Mesenchymal stem cell (in vitro differentiated cells and primary cell): ENCODE results near the gene SPOCK3.

Experiments
- DNase-seq: peaks from one replicate; pipeline ENCODE4 v3.0.0-alpha.2; 2013
- H2AFZ ChIP-seq: one replicate; pipeline ENCODE4 v1.6.1; 2013; ENCODE audit warnings: low read depth, mild to moderate bottlenecking, control low read depth, inconsistent platforms, low read length, moderate library complexity
- H2AK5ac ChIP-seq: 2 replicates; pipeline ENCODE4 v1.6.1; 2013; ENCODE audit warnings: low read length, moderate library complexity, mild to moderate bottlenecking, inconsistent platforms; ENCODE audit not compliant: severe bottlenecking
- H2BK120ac ChIP-seq: one replicate; pipeline ENCODE4 v1.6.1; 2013; ENCODE audit warnings: low read depth, mild to moderate bottlenecking, inconsistent platforms, low read length, moderate library complexity
- H2BK12ac ChIP-seq, 2 experiments: one replicate each; pipeline ENCODE4 v1.6.1; 2013; ENCODE audit warnings: inconsistent platforms in 2 of 2, low read length in 2 of 2, mild to moderate bottlenecking in 2 of 2, moderate library complexity in 2 of 2, control low read depth in 1 of 2
- H2BK15ac ChIP-seq: one replicate; pipeline ENCODE4 v1.6.1; 2013; ENCODE audit warnings: mild to moderate bottlenecking, low read depth, inconsistent platforms; ENCODE audit not compliant: poor library complexity, severe bottlenecking
- H2BK5ac ChIP-seq: 2 replicates; pipeline ENCODE4 v1.6.1; 2013; ENCODE audit warnings: low read depth, mild to moderate bottlenecking, low read length, control low read depth, inconsistent platforms; ENCODE audit not compliant: poor library complexity, severe bottlenecking
- H3K14ac ChIP-seq, 2 experiments: one replicate each; pipeline ENCODE4 v1.6.1; 2013; ENCODE audit warnings: inconsistent platforms in 2 of 2, low read length in 2 of 2, control low read depth in 1 of 2, mild to moderate bottlenecking in 1 of 2, moderate library complexity in 1 of 2
- H3K18ac ChIP-seq, 2 experiments: one replicate each; pipeline ENCODE4 v1.6.1; 2013; ENCODE audit warnings: inconsistent platforms in 2 of 2, low read length in 2 of 2, control low read depth in 1 of 2, low read depth in 1 of 2, mild to moderate bottlenecking in 1 of 2
- H3K23ac ChIP-seq, 2 experiments: one replicate each; pipeline ENCODE4 v1.6.1; 2013; ENCODE audit warnings: inconsistent platforms in 2 of 2, low read length in 2 of 2, mild to moderate bottlenecking in 2 of 2, moderate library complexity in 2 of 2, control low read depth in 1 of 2
- H3K27ac ChIP-seq: 2 replicates; pipeline ENCODE4 v1.5.1; 2013; ENCODE audit warnings: mild to moderate bottlenecking, moderate library complexity, low read length, control low read depth, inconsistent platforms; ENCODE audit not compliant: poor library complexity, severe bottlenecking
- H3K27me3 ChIP-seq, 2 experiments: 2 replicates each; pipeline versions ENCODE4 v1.6.1 to v1.7.0; 2013; ENCODE audit warnings: low read length in 2 of 2, mild to moderate bottlenecking in 2 of 2, moderate library complexity in 2 of 2, control low read depth in 1 of 2, inconsistent platforms in 1 of 2; ENCODE audit not compliant: control insufficient read depth in 1 of 2, insufficient read depth in 1 of 2
- H3K36me3 ChIP-seq, 2 experiments: 2 replicates each; pipeline versions ENCODE4 v1.6.1 to v1.7.0; 2013; ENCODE audit warnings: low read length in 2 of 2, control low read depth in 1 of 2, inconsistent platforms in 1 of 2, low read depth in 1 of 2, mild to moderate bottlenecking in 1 of 2; ENCODE audit not compliant: insufficient read depth in 2 of 2, control insufficient read depth in 1 of 2
- H3K4ac ChIP-seq, 2 experiments: one replicate each; pipeline ENCODE4 v1.6.1; 2013; ENCODE audit warnings: inconsistent platforms in 2 of 2, low read length in 2 of 2, mild to moderate bottlenecking in 2 of 2, moderate library complexity in 2 of 2, control low read depth in 1 of 2, low read depth in 1 of 2
- H3K4me1 ChIP-seq: 2 replicates; pipeline ENCODE4 v1.6.1; 2013; ENCODE audit warnings: low read depth, low read length, control low read depth; ENCODE audit not compliant: control insufficient read depth, insufficient read depth
- H3K4me2 ChIP-seq: 2 replicates; pipeline ENCODE4 v1.6.1; 2013; ENCODE audit warnings: low read length, mild to moderate bottlenecking, inconsistent platforms; ENCODE audit not compliant: poor library complexity, severe bottlenecking
- H3K4me3 ChIP-seq, 2 experiments: 2 replicates each; pipeline versions ENCODE4 v1.5.1 to v1.7.0; 2013; ENCODE audit warnings: low read length in 2 of 2, mild to moderate bottlenecking in 2 of 2, control low read depth in 1 of 2, low read depth in 1 of 2; ENCODE audit not compliant: insufficient read depth in 1 of 2
- H3K79me1 ChIP-seq: replicated peaks from 2 replicates; pipeline ENCODE4 v1.6.1; 2013; ENCODE audit warnings: mild to moderate bottlenecking, control low read depth, low read length, inconsistent platforms; ENCODE audit not compliant: poor library complexity, severe bottlenecking
- H3K9ac ChIP-seq: 2 replicates; pipeline ENCODE4 v1.7.0; 2013; ENCODE audit warnings: mild to moderate bottlenecking, low read length, moderate library complexity
- H3K9me3 ChIP-seq: 2 replicates; pipeline ENCODE4 v1.7.0; 2013; ENCODE audit warnings: mild to moderate bottlenecking, low read length; ENCODE audit not compliant: control insufficient read depth
- H4K8ac ChIP-seq: one replicate; pipeline ENCODE4 v1.6.1; 2013; ENCODE audit warnings: inconsistent platforms, mild to moderate bottlenecking, low read length, moderate library complexity
- H4K91ac ChIP-seq: one replicate; pipeline ENCODE4 v1.6.1; 2013; ENCODE audit warnings: mild to moderate bottlenecking, low read length, inconsistent platforms
- WGBS: methylation state at CpG from one replicate; pipeline ENCODE4 v1.1.7; 2013; ENCODE audit warnings: mixed read lengths; 5-methylcytosine and 5-hydroxymethylcytosine counted together

The SPOCK3 gene

DNA sequence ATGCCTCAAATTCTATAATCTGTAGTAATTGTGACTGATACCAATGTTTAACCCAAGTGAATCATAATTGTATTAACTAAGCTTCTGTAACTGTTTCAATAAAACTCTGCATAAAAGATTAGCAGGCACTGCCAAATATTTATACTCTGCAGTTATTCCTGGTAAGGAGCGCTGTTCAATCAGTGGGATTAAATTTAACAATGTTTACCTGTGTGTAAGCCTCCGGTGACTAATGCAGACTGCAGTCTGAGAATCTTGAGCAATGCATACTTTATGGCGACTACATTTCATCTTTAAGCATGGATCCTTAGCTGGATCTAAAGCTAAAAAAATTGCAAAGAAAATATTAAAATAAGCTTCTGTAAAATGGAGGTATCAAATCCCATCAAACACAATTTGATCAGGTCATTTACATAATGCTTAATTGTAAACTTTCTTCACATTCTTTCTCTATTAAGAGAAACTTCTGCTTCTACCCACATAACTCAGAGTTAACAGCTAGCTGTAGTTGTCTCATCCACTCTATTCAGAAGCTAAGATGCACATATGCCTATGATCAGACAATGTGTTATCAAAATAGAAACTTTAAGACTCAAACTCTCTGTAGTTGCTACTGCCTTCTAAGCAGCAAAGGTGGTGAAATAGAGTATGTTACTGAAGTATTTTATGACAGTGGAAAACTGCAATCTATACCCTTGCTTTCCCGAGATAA is 234.0 kb downstream of the SPOCK3 start:
- Histone ChIP-seq H2BK120ac (no peak overlapping the region), H2AFZ (no peak overlapping the region), H3K18ac (no peak overlapping the region), H3K4me1 (no peaks in the 10 kb centered on the region), H4K8ac (no peak overlapping the region), H4K91ac (no peak overlapping the region), H2BK15ac (no peak overlapping the region), H2BK12ac (no peak overlapping the region), H3K27ac (no peak overlapping the region), H3K36me3 (no peaks in the 10 kb centered on the region), H3K9me3 (no peaks in the 10 kb centered on the region), H3K4me3 (no peak overlapping the region), H3K4ac (no peak overlapping the region), H3K14ac (no peak overlapping the region), H3K79me1 (no peaks in the 10 kb centered on the region), H3K4me2 (no peak overlapping the region), H3K27me3 (no peaks in the 10 kb centered on the region), H3K23ac (no peak overlapping the region), H2BK5ac (no peak overlapping the region), H3K9ac (no peak overlapping the region), H2AK5ac (no peak overlapping the region)
- WGBS: 79% methylated on average over 3 of the region's 4 CpGs
- no peak for DNase-seq

- Histone ChIP-seq H3K23ac (no peak overlapping the region), H4K8ac (no peak overlapping the region), H3K9me3 (no peaks in the 10 kb centered on the region), H3K36me3 (no peaks in the 10 kb centered on the region), H3K4ac (no peak overlapping the region), H4K91ac (no peak overlapping the region), H3K27ac (no peak overlapping the region), H3K4me1 (no peaks in the 10 kb centered on the region), H2BK120ac (no peak overlapping the region), H2BK12ac (no peak overlapping the region), H2AK5ac (no peak overlapping the region), H3K79me1 (no peaks in the 10 kb centered on the region), H3K27me3 (no peaks in the 10 kb centered on the region), H3K4me3 (no peak overlapping the region), H3K14ac (no peak overlapping the region), H3K4me2 (no peak overlapping the region), H2BK5ac (no peak overlapping the region), H2AFZ (no peak overlapping the region), H3K18ac (no peak overlapping the region), H2BK15ac (no peak overlapping the region), H3K9ac (no peak overlapping the region)
- WGBS: 80% methylated on average over 1 of the region's 1 CpG
- DNase-seq: no peak
Observed at GRCh38 chr4:166996216-166996615, 238.1 kb downstream of the SPOCK3 start.

DNA sequence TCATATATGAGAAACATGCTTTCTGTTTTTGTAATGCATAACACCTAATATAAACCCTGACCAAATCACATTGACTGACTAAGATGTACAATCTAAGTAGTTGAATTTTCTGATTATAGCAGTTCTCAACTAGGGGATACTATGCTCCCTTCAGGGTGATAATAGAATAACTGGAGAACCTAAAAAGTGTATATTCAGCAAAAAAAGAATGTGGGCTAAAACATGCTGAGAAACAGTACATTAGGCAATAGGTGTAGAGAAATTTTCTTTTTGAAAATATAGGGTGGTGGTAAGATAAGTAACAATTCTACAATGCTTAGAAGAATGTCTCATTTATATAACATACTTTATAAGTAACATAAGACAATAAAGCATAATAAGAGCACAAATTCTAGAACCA is 239.6 kb downstream of the SPOCK3 start:
- Histone ChIP-seq H2BK5ac (no peak overlapping the region), H4K91ac (no peak overlapping the region)

DNA sequence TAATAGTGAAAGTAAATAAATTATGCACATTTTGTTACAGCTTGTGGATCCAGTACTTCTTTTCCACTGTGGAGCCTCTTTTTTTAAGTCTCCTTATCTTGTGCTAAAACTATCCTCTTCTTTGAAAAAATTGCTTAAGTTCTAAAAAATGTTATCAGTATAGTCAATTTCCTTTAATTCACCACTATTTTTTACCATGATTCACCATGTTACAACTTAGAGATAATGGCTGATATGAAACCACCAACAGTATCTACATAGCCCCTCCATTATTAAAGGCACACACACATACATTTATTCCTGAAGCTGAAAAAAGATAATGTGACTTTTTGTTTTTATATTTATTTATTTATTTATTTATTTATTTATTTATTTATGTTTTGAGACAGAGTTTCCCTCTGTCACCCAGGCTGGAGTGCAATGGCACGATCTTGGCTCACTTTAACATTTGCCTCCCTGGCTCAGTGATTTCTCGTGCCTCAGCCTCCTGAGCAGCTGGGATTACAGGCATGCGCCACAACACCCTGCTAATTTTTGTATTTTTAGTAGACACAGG is 243.2 kb downstream of the SPOCK3 start:
- H4K91ac ChIP-seq: no peak overlapping the region
- no peak overlapping the region for H3K4ac ChIP-seq
- H2BK12ac ChIP-seq: no peak overlapping the region
- H2BK120ac ChIP-seq: no peak overlapping the region
- H2BK15ac ChIP-seq: no peak overlapping the region
- no peak overlapping the region for H2BK5ac ChIP-seq
- no peak overlapping the region for H3K27ac ChIP-seq
- no peaks in the 10 kb centered on the region for H3K36me3 ChIP-seq
- no peaks in the 10 kb centered on the region for H3K9me3 ChIP-seq
- no peak overlapping the region for H3K23ac ChIP-seq
- H2AK5ac ChIP-seq: no peak overlapping the region
- no peak overlapping the region for H2AFZ ChIP-seq
- no peak overlapping the region for H3K14ac ChIP-seq
- no peaks in the 10 kb centered on the region for H3K4me1 ChIP-seq
- no peaks in the 10 kb centered on the region for H3K79me1 ChIP-seq
- no peak overlapping the region for H4K8ac ChIP-seq
- no peak overlapping the region for H3K9ac ChIP-seq
- H3K4me3 ChIP-seq: no peak overlapping the region
- no peaks in the 10 kb centered on the region for H3K27me3 ChIP-seq
- DNase-seq: no peak
- H3K18ac ChIP-seq: no peak overlapping the region
- 86% methylated on average over 3 of the region's 3 CpGs for WGBS
- H3K4me2 ChIP-seq: no peak overlapping the region

More for the DNA sequence above, 239.6 kb downstream of the SPOCK3 start:
- Histone ChIP-seq H2BK120ac (no peak overlapping the region), H3K23ac (no peak overlapping the region), H3K14ac (no peak overlapping the region), H3K4ac (no peak overlapping the region), H3K27ac (no peak overlapping the region), H3K4me1 (no peaks in the 10 kb centered on the region), H3K79me1 (no peaks in the 10 kb centered on the region), H3K18ac (no peak overlapping the region), H3K4me3 (no peak overlapping the region), H3K9ac (no peak overlapping the region), H4K8ac (no peak overlapping the region), H3K4me2 (no peak overlapping the region), H2AFZ (no peak overlapping the region), H2AK5ac (no peak overlapping the region), H2BK12ac (no peak overlapping the region), H3K9me3 (no peaks in the 10 kb centered on the region), H3K36me3 (no peaks in the 10 kb centered on the region), H3K27me3 (no peaks in the 10 kb centered on the region), H2BK15ac (no peak overlapping the region)
- DNase-seq: no peak
